Endothelial cell of hepatic sinusoid (primary cell): Measurements from ENCODE around the gene ADGRG3.

Experiments used
- in situ Hi-C: cut with HindIII; loops from 2 replicates; pipeline ENCODE4 v1.10.0; 2017; ENCODE audit warnings: low sequenced_read_pairs

Gene ADGRG3

GRCh38 chr16:57732714-57733113 lies 64.6 kb downstream of the ADGRG3 start:
- in situ Hi-C loops: no loop called here

- in situ Hi-C loops: no loop called here
Measured at GRCh38 chr16:57734308-57734924, 66.3 kb downstream of the ADGRG3 start.

GRCh38 chr16:57734925-57735754 lies 67.0 kb downstream of the ADGRG3 start:
- in situ Hi-C loops: no loop called here

GRCh38 chr16:57735755-57736418 lies 67.8 kb downstream of the ADGRG3 start, which contains the start of gene KATNB1:
KATNB1 (plus strand) TSS chr16:57735770; CDS start chr16:57737244, 1,474 bp downstream.
- in situ Hi-C loops: no loop called here

- in situ Hi-C loops: no loop called here
Measured at GRCh38 chr16:57736419-57737351, 68.6 kb downstream of the ADGRG3 start.

GRCh38 chr16:57738844-57739243 lies 70.7 kb downstream of the ADGRG3 start:
- in situ Hi-C loops: no loop called here
